CD4-positive, alpha-beta T cell (primary cell): ENCODE results near the gene SOST. TPM values are rescaled to one million over a fixed set of nuclear protein-coding genes. Genes with fewer than 3 reads are reported as not detected.

Experiments
- ATAC-seq: fragments of 200-7000 bp; cut with Tn5 transposase; one replicate; pipeline ENCODE4 v1.10.0; 2022; ENCODE audit warnings: mild to moderate bottlenecking; ENCODE audit not compliant: poor library complexity
- CTCF ChIA-PET: fragments of 350-600 bp; sonication (Branson Sonifier 250); formaldehyde crosslinking; loops from one replicate; lab custom pipeline; 2021; ENCODE audit warnings: antibody characterized with exemption, inconsistent platforms; lab: Charles Lee
- POLR2A ChIA-PET: fragments of 350-600 bp; sonication (Branson Sonifier 250); formaldehyde crosslinking; loops from one replicate; lab custom pipeline; 2021; ENCODE audit warnings: antibody characterized with exemption, inconsistent platforms; lab: Charles Lee
- DNase-seq, 14 experiments: peaks; one replicate each; pipeline ENCODE4 v3.0.0-alpha.2; 2013 to 2020; ENCODE audit warnings: mixed read lengths in 2 of 14
- H3K27ac ChIP-seq, 2 donors: one replicate each; pipeline versions ENCODE4 v1.5.1 to v1.7.0; 2013; ENCODE audit warnings: low read length in 2 of 2, low read depth in 1 of 2, mild to moderate bottlenecking in 1 of 2
- H3K27me3 ChIP-seq, 2 experiments: 1 replicate in 1 of 2; 2 replicates in 1 of 2; pipeline versions ENCODE4 v1.6.1 to v1.7.0; 2013; ENCODE audit warnings: low read length in 2 of 2, control low read depth in 1 of 2, mild to moderate bottlenecking in 1 of 2, moderate library complexity in 1 of 2; ENCODE audit not compliant: insufficient read depth in 2 of 2, control insufficient read depth in 1 of 2
- H3K36me3 ChIP-seq: one replicate; pipeline ENCODE4 v1.6.1; 2013; ENCODE audit warnings: low read length, control low read depth; ENCODE audit not compliant: insufficient read depth
- H3K4me1 ChIP-seq: one replicate; pipeline ENCODE4 v1.6.1; 2013; ENCODE audit warnings: low read length, control low read depth; ENCODE audit not compliant: insufficient read depth
- H3K4me3 ChIP-seq: one replicate; pipeline ENCODE4 v1.5.1; 2013; ENCODE audit warnings: mild to moderate bottlenecking, low read length, moderate library complexity
- H3K9me3 ChIP-seq, 2 experiments: 1 replicate in 1 of 2; 2 replicates in 1 of 2; pipeline versions ENCODE4 v1.6.1 to v1.7.0; 2013; ENCODE audit warnings: low read length in 2 of 2, mild to moderate bottlenecking in 2 of 2, control low read depth in 1 of 2, moderate library complexity in 1 of 2; ENCODE audit not compliant: control insufficient read depth in 1 of 2, insufficient read depth in 1 of 2
- H3K27ac Mint-ChIP-seq: one replicate; pipeline ENCODE4 v1.8.0; 2020; ENCODE audit warnings: mixed read lengths
- H3K27me3 Mint-ChIP-seq: one replicate; pipeline ENCODE4 v1.8.0; 2021; ENCODE audit warnings: mixed read lengths
- H3K36me3 Mint-ChIP-seq: one replicate; pipeline ENCODE4 v1.8.0; 2021; ENCODE audit warnings: low read depth, mixed read lengths
- H3K4me1 Mint-ChIP-seq: one replicate; pipeline ENCODE4 v1.8.0; 2021; ENCODE audit warnings: low read depth, mixed read lengths
- H3K4me3 Mint-ChIP-seq: one replicate; pipeline ENCODE4 v1.8.0; 2020; ENCODE audit warnings: mild to moderate bottlenecking, mixed read lengths
- H3K9me3 Mint-ChIP-seq: one replicate; pipeline ENCODE4 v1.8.0; 2020; ENCODE audit warnings: mixed read lengths
- CTCF ChIP-seq: fragments of 200-600 bp; IDR thresholded peaks from one replicate; pipeline ENCODE4 v1.8.0; 2022; ENCODE audit warnings: antibody characterized with exemption, mild to moderate bottlenecking
- intact Hi-C, 2 experiments: fragments of 100-400 bp; cut with DNase I in 1 of 2; cut with micrococcal nuclease in 1 of 2; formaldehyde crosslinking; loops; one replicate each; pipeline versions ENCODE4 v1.15.1 to v1.9.0; 2023 to 2025; cut with DNase I, micrococcal nuclease
- polyA plus RNA-seq, 2 donors: library from polyadenylated mRNA; unstranded; fragments of 120-200 nt; gene quantifications; one replicate each; pipeline ENCODE4 v1.2.1, GENCODE V29; 2013
- total RNA-seq, 174 experiments: library from RNA in 2 of 174; stranded (reverse) in 2 of 174; gene quantifications; one replicate each; pipeline ENCODE4 v1.2.3 and lab custom pipeline; 2021 to 2026

The SOST gene
- not detected for total RNA-seq
- polyA plus RNA-seq (2013, experiment 1 of 2) = not detected
- polyA plus RNA-seq (2013, experiment 2 of 2) = 0.01 TPM
- total RNA-seq (lab: John Stamatoyannopoulos, UW) = 0 to 0.16 (median 0) reads per million in 172 experiments

GRCh38 chr17:43758497-43759174, at the start of gene SOST:
Gene SOST, minus strand, starts transcription at chr17:43758791. Its CDS starts 50 bp downstream, at chr17:43758741.
- Mint-ChIP-seq H3K27me3 (peaks cover 41% of the 10 kb centered on the region), H3K4me1 (no peaks in the 10 kb centered on the region), H3K36me3 (no peaks in the 10 kb centered on the region), H3K27ac (no peak within 1 kb of the TSS), H3K9me3 (no peaks in the 10 kb centered on the region), H3K4me3 (no peak within 1 kb of the TSS)
- H3K4me1 ChIP-seq = no peaks in the 10 kb centered on the region
- peaks cover 26 to 36% of the 10 kb centered on the region in 2 experiments for H3K27me3 ChIP-seq
- H3K27ac ChIP-seq = no peak within 1 kb of the TSS
- H3K9me3 ChIP-seq = no peaks in the 10 kb centered on the region
- POLR2A ChIA-PET = interaction anchor here (0.9 kb wide), 2 partner anchors 59 to 62 kb away, joined by 3 read pairs; no protein-coding TSS in a partner anchor
- ATAC-seq (no peak), DNase-seq (no peak)
- no peak for TF ChIP-seq CTCF
- no peak within 1 kb of the TSS for H3K4me3 ChIP-seq
- CTCF ChIA-PET = interaction anchor here (4.6 kb wide), 1 partner anchor 64 kb away, joined by 42 read pairs; no protein-coding TSS in a partner anchor
- intact Hi-C loops = no loop called here
- no peaks in the 10 kb centered on the region for H3K36me3 ChIP-seq

GRCh38 chr17:43808076-43808475, 49.5 kb upstream of the SOST start:
- H3K36me3 Mint-ChIP-seq = no peaks in the 10 kb centered on the region
- Histone ChIP-seq H3K27ac (no peak overlapping the region), H3K9me3 (no peaks in the 10 kb centered on the region), H3K36me3 (no peaks in the 10 kb centered on the region), H3K4me3 (no peak overlapping the region), H3K4me1 (no peaks in the 10 kb centered on the region), H3K27me3 (peaks cover 0 to 6% of the 10 kb centered on the region in 2 experiments)
- TF ChIP-seq CTCF = no peak
- peaks cover 28% of the 10 kb centered on the region for H3K27me3 Mint-ChIP-seq
- DNase-seq = no peak
- no peak overlapping the region for H3K4me3 Mint-ChIP-seq
- intact Hi-C loops = loop anchor here in 1 of 2 experiments (5.0 kb wide), 1 partner anchor 274 kb away; no protein-coding TSS in a partner anchor
- H3K27ac Mint-ChIP-seq = no peak overlapping the region
- H3K9me3 Mint-ChIP-seq = no peaks in the 10 kb centered on the region
- POLR2A ChIA-PET = no interaction called here
- no peaks in the 10 kb centered on the region for H3K4me1 Mint-ChIP-seq
- no peak for ATAC-seq
- CTCF ChIA-PET = no interaction called here

- no peak overlapping the region for H3K27ac Mint-ChIP-seq
- CTCF ChIA-PET = no interaction called here
Observed at GRCh38 chr17:43805117-43805516, 46.5 kb upstream of the SOST start.

More at GRCh38 chr17:43805117-43805516, 46.5 kb upstream of the SOST start:
- Mint-ChIP-seq H3K36me3 (no peaks in the 10 kb centered on the region), H3K9me3 (no peaks in the 10 kb centered on the region), H3K4me1 (no peaks in the 10 kb centered on the region), H3K4me3 (no peak overlapping the region), H3K27me3 (peaks cover 40% of the 10 kb centered on the region)
- DNase-seq (no peak), ATAC-seq (no peak)
- Histone ChIP-seq H3K4me1 (no peaks in the 10 kb centered on the region), H3K9me3 (no peaks in the 10 kb centered on the region), H3K27ac (no peak overlapping the region), H3K27me3 (peaks cover 4 to 6% of the 10 kb centered on the region in 2 experiments), H3K4me3 (no peak overlapping the region), H3K36me3 (no peaks in the 10 kb centered on the region)
- TF ChIP-seq CTCF = no peak
- POLR2A ChIA-PET = interaction anchor here (0.5 kb wide), 1 partner anchor 239 kb away, joined by 4 read pairs; no protein-coding TSS in a partner anchor
- intact Hi-C loops = loop anchor here in 1 of 2 experiments (5.0 kb wide), 1 partner anchor 277 kb away; no protein-coding TSS in a partner anchor
